GM18498 (cell line): ENCODE data around the gene RXFP2.

Experiments
- ATAC-seq: cut with Tn5 transposase; IDR thresholded peaks from one replicate; pipeline ENCODE4 v1.9.1; 2021; ENCODE audit warnings: mild to moderate bottlenecking, moderate library complexity; ENCODE audit not compliant: unreplicated experiment

Gene RXFP2

DNA sequence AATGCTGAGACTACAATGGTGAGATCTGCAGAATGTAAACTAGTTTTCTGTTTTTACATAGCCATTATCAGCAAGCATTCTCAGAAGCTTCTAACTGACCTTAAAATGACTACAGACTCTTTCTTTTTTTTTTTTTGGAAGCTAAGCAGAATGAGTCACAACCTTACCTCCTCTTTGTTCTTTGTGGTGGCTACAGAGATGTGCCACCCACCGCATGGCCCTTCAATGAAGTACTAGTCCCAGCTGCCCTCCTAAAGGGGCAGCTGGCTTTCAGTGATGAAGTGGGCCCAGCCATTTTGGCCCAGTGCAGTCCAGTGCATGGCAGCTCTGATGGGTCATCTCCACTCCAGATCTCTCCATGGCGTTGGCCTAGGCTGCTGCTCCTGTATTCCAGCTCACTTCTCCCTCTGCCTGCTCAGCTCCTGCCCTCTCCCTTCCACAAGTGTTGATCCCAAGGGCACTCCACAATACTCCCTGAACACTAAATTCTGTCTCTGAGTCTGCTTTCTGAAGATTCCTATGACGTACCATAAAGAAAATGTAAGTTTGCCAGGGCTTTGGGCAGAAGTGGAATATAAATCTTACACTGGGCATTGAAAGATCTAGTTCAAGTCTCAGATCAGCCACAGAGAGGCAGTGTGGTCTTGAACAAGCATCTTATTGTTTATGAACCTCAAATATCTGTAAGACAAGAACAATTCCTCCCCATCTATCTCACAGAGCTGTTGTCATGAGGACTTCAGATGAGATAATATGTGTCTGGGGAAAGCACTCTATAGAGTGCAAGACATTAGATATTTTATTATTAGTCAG is 85.6 kb downstream of the RXFP2 start:
- ATAC-seq = no peak

DNA sequence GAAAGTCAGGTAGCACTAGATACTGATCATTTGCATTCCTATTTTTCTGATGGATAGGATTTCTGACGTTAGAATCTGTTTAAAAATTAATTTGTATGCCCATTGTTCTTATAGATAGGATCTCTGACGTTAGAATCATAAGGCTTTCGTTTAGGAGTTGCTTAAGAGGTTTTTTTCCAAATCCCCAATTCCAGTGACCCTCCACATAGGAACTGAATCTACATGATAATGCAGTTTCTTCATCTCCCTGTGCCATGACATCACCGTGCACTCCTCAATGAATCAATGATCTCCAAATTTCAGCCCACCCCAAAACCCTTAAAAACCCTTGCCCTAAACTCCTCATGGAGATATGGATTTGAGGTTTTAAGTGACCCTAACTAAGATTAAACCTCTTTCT is 87.2 kb downstream of the RXFP2 start:
- ATAC-seq = no peak

DNA sequence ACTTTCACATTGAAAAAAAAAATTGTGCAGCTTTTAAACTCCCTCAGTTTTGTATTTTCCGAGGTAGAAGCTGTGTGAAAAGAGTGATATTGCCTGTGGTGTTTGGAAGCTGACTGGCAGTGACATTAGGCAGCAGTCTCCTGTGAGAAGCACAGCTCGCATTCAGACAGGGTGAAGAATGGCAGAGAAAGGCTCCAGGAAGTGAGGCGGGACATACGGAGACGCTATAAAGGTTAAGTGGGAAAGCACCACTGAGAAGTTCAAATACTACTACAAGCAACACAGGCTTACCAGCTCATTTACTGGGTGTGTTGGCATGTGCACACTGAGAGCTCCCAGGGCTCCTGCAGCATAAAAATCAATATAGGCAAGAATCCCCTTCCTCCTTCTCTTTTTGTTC is 88.4 kb downstream of the RXFP2 start:
- ATAC-seq = no peak

DNA sequence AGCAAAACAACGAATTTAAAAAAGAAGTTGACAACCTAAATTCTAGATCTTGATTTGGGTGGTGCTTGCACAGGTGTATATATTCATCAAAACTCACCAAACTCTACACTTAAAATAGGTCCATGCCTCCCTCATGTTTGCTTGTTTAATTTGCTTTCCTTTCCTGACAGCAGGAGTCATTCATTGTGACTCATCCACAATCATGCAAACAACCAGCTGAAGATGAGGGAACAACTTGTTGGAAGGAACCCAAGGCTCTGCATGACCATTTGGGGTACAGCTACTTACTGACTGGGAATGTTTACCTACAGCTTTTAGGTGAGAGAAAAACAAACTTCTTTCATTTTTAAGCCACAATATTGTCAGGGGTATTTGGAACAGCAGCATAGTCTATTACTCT is 96.6 kb downstream of the RXFP2 start:
- no peak for ATAC-seq

DNA sequence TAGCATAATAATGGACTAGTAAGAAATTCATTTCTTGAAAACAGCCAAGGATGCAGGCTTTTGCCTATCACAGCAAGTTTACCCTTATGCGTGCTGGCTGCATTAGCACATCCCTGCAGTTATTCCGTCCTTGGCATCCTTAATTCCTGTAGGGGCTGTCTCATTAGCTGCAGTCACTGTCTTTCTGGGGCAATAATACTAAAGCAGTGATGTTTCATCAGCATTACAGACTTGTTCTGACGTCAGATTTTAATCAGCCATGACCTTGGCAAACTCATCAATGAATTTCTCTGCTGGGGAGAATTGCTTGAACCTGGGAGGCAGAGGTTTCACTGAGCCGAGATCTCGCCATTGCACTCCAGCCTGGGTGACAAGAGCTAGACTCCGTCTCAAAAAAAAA is 103.7 kb downstream of the RXFP2 start:
- no peak for ATAC-seq

DNA sequence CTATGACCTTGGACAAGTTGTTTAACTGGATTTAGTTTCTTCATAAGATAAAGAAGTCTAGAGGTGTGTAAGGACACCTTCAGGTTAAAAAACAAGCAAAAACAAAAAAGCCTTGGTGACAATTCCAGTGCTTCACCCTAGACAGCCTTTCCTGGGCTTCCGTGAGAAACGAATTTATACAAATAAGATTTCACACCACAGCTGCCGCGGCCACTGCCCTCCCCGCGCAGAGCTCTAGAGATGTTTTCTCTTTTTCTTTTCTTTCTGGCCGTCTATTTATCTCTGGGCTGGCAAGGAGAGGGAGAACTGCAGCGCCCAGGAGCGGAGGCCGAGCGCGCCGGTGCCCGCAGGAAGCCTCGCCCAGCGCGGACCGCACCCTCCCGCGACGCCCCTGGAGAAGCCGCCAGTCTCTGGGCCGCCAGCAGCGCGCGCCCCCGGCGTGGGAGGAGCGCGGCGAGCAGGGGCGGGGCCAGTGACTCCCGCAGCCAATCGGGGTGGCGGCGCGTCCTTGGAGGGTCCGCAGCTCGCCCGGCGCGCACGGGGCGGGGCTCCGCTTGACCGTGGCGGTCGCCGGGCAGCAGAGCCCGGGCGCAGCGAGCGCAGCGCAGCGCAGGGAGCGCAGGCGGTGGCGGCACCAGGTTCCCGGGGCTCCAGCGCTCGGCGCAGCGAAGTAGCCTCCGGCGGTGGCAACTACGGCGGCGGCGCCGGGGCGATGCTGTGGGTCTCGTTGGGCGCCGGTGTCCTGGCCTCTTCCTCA is 107.0 kb downstream of the RXFP2 start:
- peak; percentile 99 for ATAC-seq

DNA sequence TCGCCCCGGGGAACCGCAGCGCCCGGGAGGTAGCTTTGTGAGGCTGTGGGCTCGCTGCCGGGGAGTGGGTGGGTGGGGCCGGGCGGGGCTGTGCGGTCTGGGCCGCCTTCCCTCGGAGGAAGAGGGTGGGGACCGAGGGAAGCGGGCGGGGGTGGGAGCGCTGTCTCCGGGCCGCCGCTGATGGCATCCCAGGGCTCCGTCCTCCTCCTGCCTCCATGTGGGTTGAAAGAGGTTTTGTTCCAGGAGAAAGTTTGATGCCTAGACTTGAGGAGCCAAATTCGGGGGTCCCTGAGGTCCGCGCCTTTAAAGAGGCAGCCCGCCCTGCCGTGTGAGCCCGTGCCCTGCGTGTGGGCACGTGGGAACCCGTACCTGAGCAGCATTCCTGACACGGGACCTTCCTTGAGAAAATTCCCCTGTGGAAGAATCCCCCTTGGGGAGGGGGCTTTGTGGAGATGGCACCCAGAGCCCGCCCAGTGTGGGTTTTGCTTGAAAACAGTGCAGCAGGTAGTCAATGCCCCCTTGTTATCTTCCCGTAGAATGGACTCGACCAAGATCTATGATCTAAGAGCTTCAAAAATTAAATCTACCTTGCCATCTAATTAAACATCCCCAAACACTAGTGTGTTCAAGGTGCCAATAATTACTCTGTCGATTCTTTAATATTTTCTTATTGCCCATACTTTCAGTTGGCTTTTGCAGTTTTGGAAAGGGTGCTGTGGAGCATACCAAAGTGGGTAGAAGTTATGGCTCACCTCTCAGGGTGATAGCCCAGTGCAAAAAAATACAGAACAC is 107.8 kb downstream of the RXFP2 start:
- peak; percentile 9 for ATAC-seq

DNA sequence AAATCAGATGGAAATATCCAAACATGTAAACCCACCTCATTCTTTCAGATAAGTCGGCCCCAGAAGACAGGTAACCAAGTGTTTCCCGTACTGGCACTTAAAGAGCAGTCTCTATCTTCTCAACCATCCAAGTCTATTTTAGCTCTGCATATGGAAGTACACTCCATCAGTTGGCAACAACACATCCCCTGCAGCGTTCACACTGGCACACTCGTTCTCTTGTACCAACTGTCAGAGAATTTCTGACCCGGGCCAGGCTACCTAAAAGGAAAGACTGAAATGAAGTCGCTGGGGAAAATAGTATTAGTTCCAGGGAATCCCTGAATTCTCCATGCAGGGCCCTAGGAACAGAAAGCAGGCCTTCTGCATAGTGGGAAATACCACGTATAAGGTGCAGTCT is 109.3 kb downstream of the RXFP2 start:
- ATAC-seq = no peak

DNA sequence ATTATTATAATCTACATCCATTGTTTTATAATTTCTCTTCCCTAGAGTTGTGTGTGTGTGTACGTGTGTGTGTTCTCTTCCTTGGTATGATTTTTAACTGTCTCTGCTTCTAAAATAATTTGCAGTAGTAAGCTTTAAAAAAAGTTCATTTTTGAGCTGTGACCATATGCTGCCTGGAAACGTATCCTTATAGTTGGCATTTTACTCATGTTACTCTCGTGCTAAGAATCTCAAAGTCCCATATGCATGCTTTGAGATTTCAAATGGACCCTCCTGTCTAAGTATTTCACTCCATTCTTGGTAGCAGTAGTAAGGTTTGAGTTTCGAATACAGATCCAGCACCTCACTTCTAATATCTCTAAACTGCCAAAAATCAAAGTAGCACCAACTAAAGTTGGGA is 109.9 kb downstream of the RXFP2 start:
- ATAC-seq = no peak

DNA sequence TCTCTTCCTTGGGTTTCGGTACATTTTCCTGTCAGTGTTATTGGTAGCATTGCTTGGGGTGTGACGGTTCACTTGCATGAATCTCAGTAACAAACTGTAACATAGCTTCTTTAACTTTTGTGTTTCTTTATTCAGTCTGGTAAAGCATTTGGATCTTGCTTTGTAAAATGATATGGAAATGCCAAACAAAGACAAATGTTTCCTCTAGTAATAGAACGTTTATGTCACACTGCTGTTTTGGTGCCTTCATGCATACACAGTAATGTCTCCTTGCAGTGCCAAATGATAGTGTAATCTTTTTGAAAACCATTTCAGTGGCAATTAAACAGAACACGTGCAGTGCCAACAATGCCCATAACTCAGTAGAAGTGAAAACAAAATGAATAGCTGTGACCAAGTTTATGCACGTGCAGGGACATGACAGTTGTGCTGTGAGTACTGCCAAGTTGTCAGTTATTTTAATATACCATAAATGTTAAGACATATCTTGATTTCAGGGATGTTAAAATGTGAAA is 110.8 kb downstream of the RXFP2 start:
- ATAC-seq = no peak

DNA sequence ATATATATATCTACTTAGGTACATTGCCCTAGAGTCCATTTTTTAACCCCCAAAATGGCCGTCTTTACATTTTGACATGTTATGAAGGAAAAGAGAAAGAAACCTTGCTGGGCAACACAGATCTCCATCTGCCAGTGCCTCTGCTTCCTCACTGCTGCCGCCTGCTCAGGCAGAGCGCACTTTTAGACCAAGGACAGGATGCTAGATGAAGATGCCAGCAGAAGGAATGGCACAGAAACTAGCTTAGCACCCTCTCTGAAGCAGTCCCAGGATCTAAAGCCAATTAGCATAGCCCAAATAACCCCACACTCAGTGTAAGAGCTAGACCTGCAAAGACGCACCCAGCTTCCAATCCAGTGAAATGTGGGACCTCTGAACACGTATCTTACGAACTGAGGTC is 111.9 kb downstream of the RXFP2 start:
- no peak for ATAC-seq
